ENCODE data around the gene TPSB2.

The TPSB2 gene

DNA sequence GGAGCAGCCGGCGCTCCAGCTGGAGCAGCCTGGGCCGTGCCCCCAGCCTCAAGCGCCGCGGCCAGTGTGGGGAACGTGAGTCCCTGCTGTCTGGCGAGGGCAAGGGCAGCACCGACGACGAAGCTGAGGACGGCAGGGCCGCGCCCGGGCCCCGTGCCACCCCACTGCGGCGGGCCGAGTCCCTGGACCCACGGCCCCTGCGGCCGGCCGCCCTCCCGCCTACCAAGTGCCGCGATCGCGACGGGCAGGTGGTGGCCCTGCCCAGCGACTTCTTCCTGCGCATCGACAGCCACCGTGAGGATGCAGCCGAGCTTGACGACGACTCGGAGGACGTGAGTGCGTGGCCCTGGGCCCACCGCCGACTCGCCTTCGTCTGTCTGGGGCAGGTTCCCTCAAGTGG is 20.9 kb downstream of the TPSB2 start:
- no peak for DNase-seq (ENCODE audit: low read depth in 2 of 2)
- H3K4me3 ChIP-seq (replicated peaks in 1 of 2; ENCODE audit: low read depth in 2 of 2, low read length in 2 of 2): no peak overlapping the region
- TF ChIP-seq, protein P1, sequence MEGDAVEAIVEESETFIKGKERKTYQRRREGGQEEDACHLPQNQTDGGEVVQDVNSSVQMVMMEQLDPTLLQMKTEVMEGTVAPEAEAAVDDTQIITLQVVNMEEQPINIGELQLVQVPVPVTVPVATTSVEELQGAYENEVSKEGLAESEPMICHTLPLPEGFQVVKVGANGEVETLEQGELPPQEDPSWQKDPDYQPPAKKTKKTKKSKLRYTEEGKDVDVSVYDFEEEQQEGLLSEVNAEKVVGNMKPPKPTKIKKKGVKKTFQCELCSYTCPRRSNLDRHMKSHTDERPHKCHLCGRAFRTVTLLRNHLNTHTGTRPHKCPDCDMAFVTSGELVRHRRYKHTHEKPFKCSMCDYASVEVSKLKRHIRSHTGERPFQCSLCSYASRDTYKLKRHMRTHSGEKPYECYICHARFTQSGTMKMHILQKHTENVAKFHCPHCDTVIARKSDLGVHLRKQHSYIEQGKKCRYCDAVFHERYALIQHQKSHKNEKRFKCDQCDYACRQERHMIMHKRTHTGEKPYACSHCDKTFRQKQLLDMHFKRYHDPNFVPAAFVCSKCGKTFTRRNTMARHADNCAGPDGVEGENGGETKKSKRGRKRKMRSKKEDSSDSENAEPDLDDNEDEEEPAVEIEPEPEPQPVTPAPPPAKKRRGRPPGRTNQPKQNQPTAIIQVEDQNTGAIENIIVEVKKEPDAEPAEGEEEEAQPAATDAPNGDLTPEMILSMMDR (IDR thresholded peaks at IDR 0.05; ENCODE audit: low read depth, low read length): no peak

DNA sequence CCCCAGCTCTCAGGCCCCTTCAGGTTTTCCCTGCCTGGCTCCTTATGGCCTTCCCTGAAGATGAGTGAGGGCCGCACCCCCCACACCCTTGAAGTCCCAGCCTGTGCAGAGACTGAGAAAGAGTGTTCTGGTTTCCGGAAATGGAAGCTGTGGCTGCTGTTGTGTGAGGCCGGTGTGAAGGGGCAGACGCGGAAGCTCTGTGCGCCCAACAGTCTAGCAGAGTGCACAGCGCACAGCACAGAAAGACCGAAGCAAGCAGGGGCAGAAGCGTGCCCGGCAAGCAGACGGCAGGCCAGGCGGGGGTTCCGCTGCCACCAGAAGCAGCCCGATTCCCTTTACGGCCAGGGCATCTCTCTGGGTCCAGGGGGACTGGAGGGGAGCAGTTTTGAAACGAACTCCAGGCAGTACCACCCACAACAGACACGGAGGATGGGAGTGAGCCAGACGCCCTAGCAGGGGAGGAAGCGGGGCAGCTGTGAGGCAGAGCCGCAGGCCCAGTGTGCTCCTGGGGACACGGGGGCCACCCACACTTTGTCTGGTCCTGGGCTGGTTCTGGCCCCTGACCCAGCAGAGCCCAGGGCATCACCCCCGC is 21.6 kb downstream of the TPSB2 start:
- TF ChIP-seq, protein P1 (IDR thresholded peaks at IDR 0.05; ENCODE audit: low read depth, low read length): no peak
- H3K4me3 ChIP-seq (replicated peaks in 1 of 2; ENCODE audit: low read depth in 2 of 2, low read length in 2 of 2): no peak overlapping the region

DNA sequence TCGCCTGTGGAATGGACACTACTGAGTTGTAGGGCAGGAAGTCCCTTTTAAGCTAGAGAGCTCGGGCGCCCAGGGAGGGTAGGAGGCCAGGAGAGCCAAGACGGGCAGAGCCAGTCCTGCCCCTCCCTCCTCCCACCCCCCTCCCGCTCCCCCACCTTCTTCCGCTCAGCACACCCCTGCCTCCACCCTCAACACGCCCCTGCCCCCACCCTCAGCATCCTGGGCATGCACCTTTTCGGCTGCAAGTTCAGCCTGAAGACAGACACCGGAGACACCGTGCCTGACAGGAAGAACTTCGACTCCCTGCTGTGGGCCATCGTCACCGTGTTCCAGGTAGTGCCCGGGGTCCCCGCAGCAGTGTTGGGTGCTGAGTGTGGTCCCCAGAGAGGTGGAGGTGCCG is 23.2 kb downstream of the TPSB2 start:
- no peak overlapping the region for H3K4me3 ChIP-seq (replicated peaks in 1 of 2; ENCODE audit: low read depth in 2 of 2, low read length in 2 of 2)
- TF ChIP-seq, protein P1 (IDR thresholded peaks at IDR 0.05; ENCODE audit: low read depth, low read length): no peak
- no peak for DNase-seq (ENCODE audit: low read depth in 2 of 2)

More for the DNA sequence above, 21.6 kb downstream of the TPSB2 start:
- DNase-seq (ENCODE audit: low read depth in 2 of 2): no peak

DNA sequence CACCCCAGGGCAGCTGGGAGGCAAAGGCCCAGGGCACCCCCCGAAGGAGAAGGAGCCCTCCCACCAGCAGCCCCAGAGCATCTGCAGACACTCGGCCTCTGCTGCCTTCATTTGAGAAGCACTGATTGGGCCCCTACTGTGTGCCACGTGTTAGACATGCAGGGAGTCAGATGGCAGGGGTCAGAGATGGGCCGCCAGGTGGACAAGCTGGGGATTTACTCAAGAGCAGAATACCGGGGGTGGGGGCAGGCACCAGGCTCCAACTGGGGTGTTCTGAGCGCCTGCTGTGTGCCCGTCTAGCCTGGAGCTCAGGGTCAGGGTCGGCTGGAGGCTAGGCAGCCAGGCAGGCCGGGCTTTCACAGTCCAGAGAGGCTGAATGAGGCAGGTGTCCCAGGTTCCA is 23.7 kb downstream of the TPSB2 start:
- no peak overlapping the region for H3K4me3 ChIP-seq (replicated peaks in 1 of 2; ENCODE audit: low read depth in 2 of 2, low read length in 2 of 2)
- no peak for DNase-seq (ENCODE audit: low read depth in 2 of 2)
- TF ChIP-seq, protein P1 (IDR thresholded peaks at IDR 0.05; ENCODE audit: low read depth, low read length): no peak

DNA sequence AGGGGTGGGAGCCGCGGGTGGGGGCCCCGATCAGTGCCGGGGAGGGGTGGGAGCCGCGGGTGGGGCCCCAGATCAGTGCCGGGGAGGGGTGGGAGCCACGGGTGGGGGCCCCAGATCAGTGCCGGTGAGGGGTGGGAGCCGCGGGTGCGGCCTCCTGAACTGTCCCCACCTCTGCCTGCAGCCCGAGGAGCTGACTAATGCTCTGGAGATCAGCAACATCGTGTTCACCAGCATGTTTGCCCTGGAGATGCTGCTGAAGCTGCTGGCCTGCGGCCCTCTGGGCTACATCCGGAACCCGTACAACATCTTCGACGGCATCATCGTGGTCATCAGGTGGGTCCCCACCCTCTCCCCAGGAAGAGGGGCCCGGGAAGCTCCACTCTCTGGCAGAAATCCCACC is 25.1 kb downstream of the TPSB2 start:
- DNase-seq (ENCODE audit: low read depth in 2 of 2): no peak
- no peak overlapping the region for H3K4me3 ChIP-seq (replicated peaks in 1 of 2; ENCODE audit: low read depth in 2 of 2, low read length in 2 of 2)
- TF ChIP-seq, protein P1 (IDR thresholded peaks at IDR 0.05; ENCODE audit: low read depth, low read length): no peak

DNA sequence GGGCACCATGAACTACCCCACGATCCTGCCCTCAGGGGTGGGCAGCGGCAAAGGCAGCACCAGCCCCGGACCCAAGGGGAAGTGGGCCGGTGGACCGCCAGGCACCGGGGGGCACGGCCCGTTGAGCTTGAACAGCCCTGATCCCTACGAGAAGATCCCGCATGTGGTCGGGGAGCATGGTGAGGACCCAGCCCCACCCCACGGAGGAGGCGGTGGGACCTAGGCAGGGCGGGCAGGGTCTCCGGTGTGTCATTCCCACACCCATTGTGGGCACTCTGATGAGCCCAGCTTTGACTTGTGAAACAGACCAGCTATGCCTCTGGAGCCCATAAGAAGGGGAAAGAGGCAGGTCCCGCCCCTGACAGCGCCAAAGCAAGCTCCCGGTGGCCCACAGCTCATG is 27.7 kb downstream of the TPSB2 start:
- TF ChIP-seq, protein P1 (IDR thresholded peaks at IDR 0.05; ENCODE audit: low read depth, low read length): no peak
- no peak overlapping the region for H3K4me3 ChIP-seq (replicated peaks in 1 of 2; ENCODE audit: low read depth in 2 of 2, low read length in 2 of 2)
- no peak for DNase-seq (ENCODE audit: low read depth in 2 of 2)

DNA sequence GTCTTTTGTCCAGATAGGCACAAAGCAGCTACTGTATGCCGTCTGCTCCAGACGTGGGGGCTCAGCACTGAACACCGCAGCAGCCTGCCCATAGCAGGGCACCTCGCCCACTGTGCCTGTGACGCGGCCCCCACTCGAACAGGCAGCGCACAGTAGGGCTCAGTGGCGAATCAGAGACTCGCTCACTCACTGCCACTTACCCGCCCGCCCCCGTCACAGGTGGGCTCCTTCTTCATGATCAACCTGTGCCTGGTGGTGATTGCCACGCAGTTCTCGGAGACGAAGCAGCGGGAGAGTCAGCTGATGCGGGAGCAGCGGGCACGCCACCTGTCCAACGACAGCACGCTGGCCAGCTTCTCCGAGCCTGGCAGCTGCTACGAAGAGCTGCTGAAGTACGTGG is 28.5 kb downstream of the TPSB2 start:
- H3K4me3 ChIP-seq (replicated peaks in 1 of 2; ENCODE audit: low read depth in 2 of 2, low read length in 2 of 2): no peak overlapping the region
- TF ChIP-seq, protein P1 (IDR thresholded peaks at IDR 0.05; ENCODE audit: low read depth, low read length): no peak
- no peak for DNase-seq (ENCODE audit: low read depth in 2 of 2)

All from cardiac fibroblast (primary cell).